ENCODE results near the gene HES5.

Gene HES5

GRCh38 chr1:2538376-2538775 lies 8.3 kb upstream of the HES5 start:
- H3K4me3 ChIP-seq (ENCODE audit: low read length), result no peak overlapping the region
- no peak for TF ChIP-seq CTCF (conservative IDR thresholded peaks at IDR 0.05; ENCODE audit: low read length)
- DNase-seq (ENCODE audit: low read depth), result no peak

DNA sequence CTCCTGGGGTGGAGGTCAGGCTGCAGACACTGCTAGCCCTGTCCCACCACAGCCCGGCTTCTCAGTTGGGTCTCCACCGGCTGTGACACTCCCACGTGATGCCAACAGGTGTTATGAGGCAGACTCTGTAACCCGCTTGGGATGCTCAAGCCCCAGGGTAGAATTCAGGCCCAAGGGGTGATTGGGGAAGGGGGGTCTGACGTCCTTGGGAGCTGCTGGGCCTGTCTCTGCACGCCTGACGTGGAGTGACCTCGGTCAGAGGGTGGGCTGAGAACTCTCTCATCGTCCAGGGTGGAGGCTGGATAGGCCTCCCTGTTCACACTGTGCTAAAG lies 7.7 kb upstream of the HES5 start:
- H3K4me3 ChIP-seq (ENCODE audit: low read length), result no peak overlapping the region
- TF ChIP-seq CTCF (conservative IDR thresholded peaks at IDR 0.05; ENCODE audit: low read length), result no peak
- DNase-seq (ENCODE audit: low read depth), result no peak

GRCh38 chr1:2535981-2536380 lies 5.9 kb upstream of the HES5 start:
- TF ChIP-seq CTCF (conservative IDR thresholded peaks at IDR 0.05; ENCODE audit: low read length), result no peak
- no peak for DNase-seq (ENCODE audit: low read depth)
- no peak overlapping the region for H3K4me3 ChIP-seq (ENCODE audit: low read length)

GRCh38 chr1:2535455-2535854 lies 5.4 kb upstream of the HES5 start:
- no peak overlapping the region for H3K4me3 ChIP-seq (ENCODE audit: low read length)
- no peak for TF ChIP-seq CTCF (conservative IDR thresholded peaks at IDR 0.05; ENCODE audit: low read length)
- no peak for DNase-seq (ENCODE audit: low read depth)

DNA sequence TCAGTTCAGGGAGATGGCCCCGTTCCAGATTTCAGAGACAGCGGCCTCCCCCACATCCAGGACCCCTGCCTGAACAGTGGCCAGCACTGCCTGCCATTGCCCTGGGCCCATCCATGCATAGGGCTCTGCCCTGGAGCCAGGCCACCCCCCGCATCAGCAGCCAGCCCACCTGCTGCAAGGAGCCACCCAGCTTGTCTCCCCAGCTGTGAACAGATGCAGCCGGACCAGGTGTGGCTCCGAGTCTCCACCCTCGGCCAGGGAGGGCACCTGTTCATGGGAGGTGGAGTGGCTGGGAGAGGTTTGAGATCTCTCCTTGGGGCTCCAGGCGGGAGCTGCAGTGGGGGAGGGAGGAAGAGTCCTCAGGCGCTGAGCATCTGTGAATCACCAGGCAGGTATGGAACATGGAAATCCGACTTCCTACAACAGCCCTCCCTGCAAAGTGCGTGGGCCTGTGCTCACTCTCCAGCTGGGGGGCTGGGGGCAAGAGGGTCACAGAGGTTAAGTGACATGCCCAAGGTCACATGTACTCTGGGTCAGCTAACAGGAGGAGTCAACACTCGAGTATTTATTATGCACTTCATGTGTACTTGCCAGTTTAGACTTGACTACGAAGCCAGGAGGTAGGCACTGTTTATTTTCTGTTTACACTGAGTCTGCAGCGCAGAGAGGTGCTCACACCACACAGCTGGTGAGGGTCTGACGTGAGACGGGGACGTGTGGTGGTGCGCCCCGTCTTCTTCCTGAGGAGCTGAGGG lies 4.8 kb upstream of the HES5 start:
- DNase-seq (ENCODE audit: low read depth), result peak; percentile 34
- no peak for TF ChIP-seq CTCF (conservative IDR thresholded peaks at IDR 0.05; ENCODE audit: low read length)
- H3K4me3 ChIP-seq (ENCODE audit: low read length), result no peak overlapping the region

DNA sequence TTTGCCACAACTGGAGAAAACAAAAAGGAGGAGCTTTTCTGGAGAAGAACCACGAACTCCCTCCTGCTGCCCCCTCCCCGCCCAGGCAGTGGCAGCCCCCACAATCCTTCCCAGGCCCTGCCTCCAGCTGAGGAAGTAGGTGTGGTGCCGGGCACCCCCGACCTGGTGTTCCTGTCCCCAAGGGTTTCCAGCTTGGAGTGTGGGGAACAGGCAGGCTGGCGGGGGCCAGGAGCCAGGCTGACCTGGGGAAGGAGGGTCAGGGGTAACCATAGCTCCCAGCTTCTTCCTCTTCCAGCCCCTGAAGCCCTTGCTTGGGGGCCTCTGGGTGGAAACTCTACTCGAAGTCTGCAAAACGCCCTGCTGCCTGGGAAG lies 4.2 kb upstream of the HES5 start:
- no peak overlapping the region for H3K4me3 ChIP-seq (ENCODE audit: low read length)
- no peak for TF ChIP-seq CTCF (conservative IDR thresholded peaks at IDR 0.05; ENCODE audit: low read length)
- DNase-seq (ENCODE audit: low read depth), result no peak

DNA sequence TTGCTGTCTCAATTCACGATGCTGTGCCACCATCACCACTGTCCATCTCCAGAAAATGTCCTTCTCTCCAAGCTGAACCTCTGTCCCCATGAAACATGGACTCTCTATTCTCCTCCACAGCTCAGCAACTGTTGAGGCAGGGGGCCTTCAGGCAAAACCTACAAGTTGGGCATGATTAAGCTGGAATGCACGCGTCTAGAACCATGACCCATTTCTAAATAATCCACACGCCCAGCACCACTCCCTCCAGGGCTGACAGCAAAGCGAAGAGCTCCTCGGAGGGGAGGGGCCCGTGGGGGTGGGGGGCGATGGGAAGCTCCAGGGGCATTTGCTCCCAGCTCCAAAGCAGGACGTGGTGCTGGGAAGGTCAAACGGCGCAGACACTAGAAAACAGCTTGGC lies 3.3 kb upstream of the HES5 start:
- H3K4me3 ChIP-seq (ENCODE audit: low read length), result no peak overlapping the region
- TF ChIP-seq CTCF (conservative IDR thresholded peaks at IDR 0.05; ENCODE audit: low read length), result no peak
- peak; percentile 35 for DNase-seq (ENCODE audit: low read depth)
